ENCODE results near the gene KRTAP23-1. TPM values are rescaled to one million over a fixed set of nuclear protein-coding genes. Genes with fewer than 3 reads are reported as not detected.

The KRTAP23-1 gene, protein sequence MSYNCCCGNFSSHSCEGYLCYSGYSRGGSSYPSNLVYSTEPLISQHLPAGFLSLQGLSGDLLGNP
- total RNA-seq: not detected in 2 replicates

DNA sequence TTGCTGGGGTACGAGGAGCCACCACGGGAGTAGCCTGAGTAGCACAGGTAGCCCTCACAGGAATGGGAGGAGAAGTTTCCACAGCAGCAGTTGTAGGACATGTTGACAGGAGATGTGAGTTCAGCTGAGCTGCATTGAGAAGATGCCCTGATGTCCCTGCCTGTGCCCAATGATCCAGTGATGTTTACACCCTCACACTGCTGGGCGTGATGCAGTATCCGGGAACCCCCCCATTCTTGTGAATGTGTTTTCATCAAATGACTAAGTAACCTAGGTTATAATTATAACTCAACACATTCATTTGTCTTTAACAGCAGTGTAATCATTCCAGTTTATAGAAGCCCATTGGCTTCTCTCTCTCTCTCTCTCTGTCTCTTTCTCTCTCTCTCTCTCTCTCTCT is at the start of gene KRTAP23-1:
Gene KRTAP23-1 (minus strand): TSS at position 101 of the 400 bp plus-strand sequence. CDS start 0 bp downstream, at position 101.
- H3K4me3 ChIP-seq (ENCODE audit: insufficient read depth, low read length): no peak within 1 kb of the TSS
- no peaks in the 10 kb centered on the region for H3K27me3 ChIP-seq (ENCODE audit: insufficient read depth, low read length)
- H3K4me1 ChIP-seq (ENCODE audit: insufficient read depth, low read length): no peaks in the 10 kb centered on the region
- H2AFZ ChIP-seq (ENCODE audit: low read length): no peak within 1 kb of the TSS
- no peak within 1 kb of the TSS for H3K4me2 ChIP-seq (ENCODE audit: insufficient read depth, low read length)
- no peak for DNase-seq (ENCODE audit: insufficient read length, low spot score, missing footprints)
- H3K27ac ChIP-seq (ENCODE audit: low read depth, low read length): no peak within 1 kb of the TSS
- H3K9me3 ChIP-seq (ENCODE audit: low read depth, low read length): no peaks in the 10 kb centered on the region
- H4K20me1 ChIP-seq (ENCODE audit: insufficient read depth, low read length): no peaks in the 10 kb centered on the region
- H3K36me3 ChIP-seq (ENCODE audit: insufficient read depth, low read length): no peaks in the 10 kb centered on the region
- no peaks in the 10 kb centered on the region for H3K79me2 ChIP-seq (ENCODE audit: insufficient read depth, low read length)
- TF ChIP-seq, protein P1, sequence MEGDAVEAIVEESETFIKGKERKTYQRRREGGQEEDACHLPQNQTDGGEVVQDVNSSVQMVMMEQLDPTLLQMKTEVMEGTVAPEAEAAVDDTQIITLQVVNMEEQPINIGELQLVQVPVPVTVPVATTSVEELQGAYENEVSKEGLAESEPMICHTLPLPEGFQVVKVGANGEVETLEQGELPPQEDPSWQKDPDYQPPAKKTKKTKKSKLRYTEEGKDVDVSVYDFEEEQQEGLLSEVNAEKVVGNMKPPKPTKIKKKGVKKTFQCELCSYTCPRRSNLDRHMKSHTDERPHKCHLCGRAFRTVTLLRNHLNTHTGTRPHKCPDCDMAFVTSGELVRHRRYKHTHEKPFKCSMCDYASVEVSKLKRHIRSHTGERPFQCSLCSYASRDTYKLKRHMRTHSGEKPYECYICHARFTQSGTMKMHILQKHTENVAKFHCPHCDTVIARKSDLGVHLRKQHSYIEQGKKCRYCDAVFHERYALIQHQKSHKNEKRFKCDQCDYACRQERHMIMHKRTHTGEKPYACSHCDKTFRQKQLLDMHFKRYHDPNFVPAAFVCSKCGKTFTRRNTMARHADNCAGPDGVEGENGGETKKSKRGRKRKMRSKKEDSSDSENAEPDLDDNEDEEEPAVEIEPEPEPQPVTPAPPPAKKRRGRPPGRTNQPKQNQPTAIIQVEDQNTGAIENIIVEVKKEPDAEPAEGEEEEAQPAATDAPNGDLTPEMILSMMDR (IDR thresholded peaks at IDR 0.05; ENCODE audit: extremely low read depth, low read depth, low read length): no peak

- no peaks in the 10 kb centered on the region for H3K36me3 ChIP-seq (ENCODE audit: insufficient read depth, low read length)
- DNase-seq (ENCODE audit: insufficient read length, low spot score, missing footprints): no peak
- no peaks in the 10 kb centered on the region for H3K79me2 ChIP-seq (ENCODE audit: insufficient read depth, low read length)
- H2AFZ ChIP-seq (ENCODE audit: low read length): no peak within 1 kb of the TSS
- H3K4me2 ChIP-seq (ENCODE audit: insufficient read depth, low read length): no peak within 1 kb of the TSS
- H3K27ac ChIP-seq (ENCODE audit: low read depth, low read length): no peak within 1 kb of the TSS
- no peaks in the 10 kb centered on the region for H3K4me1 ChIP-seq (ENCODE audit: insufficient read depth, low read length)
- H4K20me1 ChIP-seq (ENCODE audit: insufficient read depth, low read length): no peaks in the 10 kb centered on the region
- TF ChIP-seq, protein P1 (IDR thresholded peaks at IDR 0.05; ENCODE audit: extremely low read depth, low read depth, low read length): no peak
- no peaks in the 10 kb centered on the region for H3K9me3 ChIP-seq (ENCODE audit: low read depth, low read length)
- H3K4me3 ChIP-seq (ENCODE audit: insufficient read depth, low read length): no peak within 1 kb of the TSS
- H3K27me3 ChIP-seq (ENCODE audit: insufficient read depth, low read length): no peaks in the 10 kb centered on the region
These were observed 47.3 kb upstream of the KRTAP23-1 start, which contains the start of gene KRTAP13-1 for GRCh38 chr21:30395731-30396130. KRTAP13-1 (plus strand) TSS chr21:30396031; CDS start chr21:30396087, 56 bp downstream.

- H3K9me3 ChIP-seq (ENCODE audit: low read depth, low read length): no peaks in the 10 kb centered on the region
- H3K27me3 ChIP-seq (ENCODE audit: insufficient read depth, low read length): no peaks in the 10 kb centered on the region
- no peaks in the 10 kb centered on the region for H3K36me3 ChIP-seq (ENCODE audit: insufficient read depth, low read length)
- no peak for DNase-seq (ENCODE audit: insufficient read length, low spot score, missing footprints)
- TF ChIP-seq, protein P1 (IDR thresholded peaks at IDR 0.05; ENCODE audit: extremely low read depth, low read depth, low read length): no peak
- H3K4me2 ChIP-seq (ENCODE audit: insufficient read depth, low read length): no peak overlapping the region
- H3K4me1 ChIP-seq (ENCODE audit: insufficient read depth, low read length): no peaks in the 10 kb centered on the region
- no peaks in the 10 kb centered on the region for H4K20me1 ChIP-seq (ENCODE audit: insufficient read depth, low read length)
- no peak overlapping the region for H3K4me3 ChIP-seq (ENCODE audit: insufficient read depth, low read length)
- no peak overlapping the region for H2AFZ ChIP-seq (ENCODE audit: low read length)
- H3K79me2 ChIP-seq (ENCODE audit: insufficient read depth, low read length): no peaks in the 10 kb centered on the region
- H3K27ac ChIP-seq (ENCODE audit: low read depth, low read length): no peak overlapping the region
These were observed 43.2 kb upstream of the KRTAP23-1 start for GRCh38 chr21:30391492-30392025.

DNA sequence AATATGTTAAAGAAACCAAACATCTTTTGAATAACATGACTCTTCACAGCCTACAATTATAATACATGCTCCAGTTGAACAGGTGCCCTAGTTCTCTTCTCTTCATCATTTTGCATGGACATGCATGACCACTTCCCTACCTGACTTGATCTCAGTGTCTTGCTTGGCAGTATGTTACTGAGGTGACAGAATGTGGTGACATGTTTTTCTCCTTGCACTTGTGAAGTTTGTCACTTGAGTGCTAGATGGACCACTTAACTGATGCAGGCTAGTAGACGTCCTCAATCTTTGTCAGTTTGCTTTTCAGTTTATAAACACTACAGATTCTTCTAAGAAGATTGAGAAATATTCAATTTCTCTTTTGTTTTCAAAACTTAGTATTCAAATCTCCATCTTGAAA is 33.8 kb upstream of the KRTAP23-1 start:
- Histone ChIP-seq H3K79me2 (ENCODE audit: insufficient read depth, low read length) (no peaks in the 10 kb centered on the region), H3K4me3 (ENCODE audit: insufficient read depth, low read length) (no peak overlapping the region), H3K9me3 (ENCODE audit: low read depth, low read length) (no peaks in the 10 kb centered on the region), H3K36me3 (ENCODE audit: insufficient read depth, low read length) (no peaks in the 10 kb centered on the region), H2AFZ (ENCODE audit: low read length) (no peak overlapping the region), H3K4me1 (ENCODE audit: insufficient read depth, low read length) (no peaks in the 10 kb centered on the region), H3K4me2 (ENCODE audit: insufficient read depth, low read length) (no peak overlapping the region), H3K27ac (ENCODE audit: low read depth, low read length) (no peak overlapping the region), H4K20me1 (ENCODE audit: insufficient read depth, low read length) (no peaks in the 10 kb centered on the region), H3K27me3 (ENCODE audit: insufficient read depth, low read length) (no peaks in the 10 kb centered on the region)
- DNase-seq (ENCODE audit: insufficient read length, low spot score, missing footprints): no peak
- TF ChIP-seq, protein P1 (IDR thresholded peaks at IDR 0.05; ENCODE audit: extremely low read depth, low read depth, low read length): no peak
